CD4-positive, alpha-beta T cell treated with Interleukin-10 for 1 hour (primary cell): ENCODE measurements around the gene RHO.
"Not testable (repeated sequence)": the region's sequence is repeated elsewhere in the genome, so short reads cannot be mapped to it uniquely, and the experiment has no call there.

Source experiments
- DNase-seq: peaks from one replicate; pipeline ENCODE4 v3.0.0-alpha.2; 2020

Gene RHO

GRCh38 chr3:129500334-129500658 lies 28.1 kb upstream of the RHO start:
- DNase-seq = no peak

- no peak for DNase-seq
These were observed 26.8 kb upstream of the RHO start for GRCh38 chr3:129501630-129502029.

- DNase-seq = no peak
These were observed 25.6 kb upstream of the RHO start for GRCh38 chr3:129502641-129503408.

- no peak for DNase-seq
These were observed 24.8 kb upstream of the RHO start for GRCh38 chr3:129503471-129504291.

- no peak for DNase-seq
These were observed 23.9 kb upstream of the RHO start for GRCh38 chr3:129504471-129505100.

GRCh38 chr3:129505341-129505740 lies 23.1 kb upstream of the RHO start:
- DNase-seq = no peak

- no peak for DNase-seq
These were observed 22.2 kb upstream of the RHO start for GRCh38 chr3:129506231-129506742.

- DNase-seq = no peak
These were observed 21.1 kb upstream of the RHO start for GRCh38 chr3:129507181-129507831.

GRCh38 chr3:129512595-129512994 lies 15.8 kb upstream of the RHO start:
- no peak for DNase-seq

GRCh38 chr3:129513705-129514104 lies 14.7 kb upstream of the RHO start:
- no peak for DNase-seq

- no peak for DNase-seq
These were observed 14.3 kb upstream of the RHO start for GRCh38 chr3:129514110-129514509.

- DNase-seq = no peak
These were observed 13.9 kb upstream of the RHO start for GRCh38 chr3:129514563-129514962.

GRCh38 chr3:129515108-129515820 lies 13.2 kb upstream of the RHO start:
- not testable (repeated sequence) for DNase-seq

GRCh38 chr3:129515821-129516432 lies 12.5 kb upstream of the RHO start:
- not testable (repeated sequence) for DNase-seq

GRCh38 chr3:129517516-129517915 lies 10.9 kb upstream of the RHO start:
- DNase-seq = no peak

GRCh38 chr3:129518038-129518561 lies 10.3 kb upstream of the RHO start:
- no peak for DNase-seq

GRCh38 chr3:129518581-129518980 lies 9.9 kb upstream of the RHO start:
- DNase-seq = no peak

GRCh38 chr3:129519449-129519848 lies 9.0 kb upstream of the RHO start:
- no peak for DNase-seq

GRCh38 chr3:129519896-129520715 lies 8.3 kb upstream of the RHO start:
- no peak for DNase-seq

- DNase-seq = no peak
These were observed 7.5 kb upstream of the RHO start for GRCh38 chr3:129520960-129521359.

GRCh38 chr3:129521611-129522010 lies 6.8 kb upstream of the RHO start:
- no peak for DNase-seq
